ENCODE results near the gene HS6ST2. TPM values are rescaled to one million over a fixed set of nuclear protein-coding genes. Genes with fewer than 3 reads are reported as not detected.
"Not testable (repeated sequence)": the region's sequence is repeated elsewhere in the genome, so short reads cannot be mapped to it uniquely, and the experiment has no call there.

The HS6ST2 gene
- total RNA-seq, 1 donor = not detected

GRCh38 chrX:132900633-132901293, 57.7 kb downstream of the HS6ST2 start:
- no peak overlapping the region for H3K4me3 ChIP-seq (ENCODE audit: low read depth, low read length)
- TF ChIP-seq, protein P1, sequence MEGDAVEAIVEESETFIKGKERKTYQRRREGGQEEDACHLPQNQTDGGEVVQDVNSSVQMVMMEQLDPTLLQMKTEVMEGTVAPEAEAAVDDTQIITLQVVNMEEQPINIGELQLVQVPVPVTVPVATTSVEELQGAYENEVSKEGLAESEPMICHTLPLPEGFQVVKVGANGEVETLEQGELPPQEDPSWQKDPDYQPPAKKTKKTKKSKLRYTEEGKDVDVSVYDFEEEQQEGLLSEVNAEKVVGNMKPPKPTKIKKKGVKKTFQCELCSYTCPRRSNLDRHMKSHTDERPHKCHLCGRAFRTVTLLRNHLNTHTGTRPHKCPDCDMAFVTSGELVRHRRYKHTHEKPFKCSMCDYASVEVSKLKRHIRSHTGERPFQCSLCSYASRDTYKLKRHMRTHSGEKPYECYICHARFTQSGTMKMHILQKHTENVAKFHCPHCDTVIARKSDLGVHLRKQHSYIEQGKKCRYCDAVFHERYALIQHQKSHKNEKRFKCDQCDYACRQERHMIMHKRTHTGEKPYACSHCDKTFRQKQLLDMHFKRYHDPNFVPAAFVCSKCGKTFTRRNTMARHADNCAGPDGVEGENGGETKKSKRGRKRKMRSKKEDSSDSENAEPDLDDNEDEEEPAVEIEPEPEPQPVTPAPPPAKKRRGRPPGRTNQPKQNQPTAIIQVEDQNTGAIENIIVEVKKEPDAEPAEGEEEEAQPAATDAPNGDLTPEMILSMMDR (IDR thresholded peaks at IDR 0.05; ENCODE audit: insufficient read depth, low read depth, low read length) = no peak
- no peak for DNase-seq (ENCODE audit: low read depth)

GRCh38 chrX:132887569-132887968, 70.9 kb downstream of the HS6ST2 start:
- DNase-seq (ENCODE audit: low read depth) = no peak
- TF ChIP-seq, protein P1 (IDR thresholded peaks at IDR 0.05; ENCODE audit: insufficient read depth, low read depth, low read length) = no peak
- no peak overlapping the region for H3K4me3 ChIP-seq (ENCODE audit: low read depth, low read length)

DNA sequence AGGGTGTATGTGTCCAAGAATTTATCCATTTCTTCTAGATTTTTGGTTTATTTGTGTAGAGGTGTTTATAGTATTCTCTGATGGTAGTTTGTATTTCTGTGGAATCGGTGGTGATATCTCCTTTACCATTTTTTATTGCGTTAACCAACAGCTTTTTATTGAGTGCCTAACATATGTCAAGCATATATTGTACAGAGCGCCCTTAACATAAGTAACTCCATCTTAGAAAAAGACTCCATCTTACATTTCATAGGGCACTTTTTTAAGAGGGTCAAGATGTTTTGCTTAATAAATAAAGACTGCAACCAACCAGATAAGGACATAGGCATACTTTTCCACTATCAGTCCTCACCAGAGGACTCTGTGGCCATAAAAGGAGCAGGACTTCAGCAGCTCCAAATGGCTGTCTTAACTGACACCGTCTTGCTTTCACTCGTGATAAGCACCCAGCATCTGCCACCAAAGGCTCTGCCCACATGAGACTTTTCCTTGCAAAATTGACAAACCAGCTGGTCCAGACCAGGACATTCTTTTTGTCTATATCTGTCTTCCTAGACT, 75.0 kb downstream of the HS6ST2 start:
- no peak overlapping the region for H3K4me3 ChIP-seq (ENCODE audit: low read depth, low read length)
- TF ChIP-seq, protein P1 (IDR thresholded peaks at IDR 0.05; ENCODE audit: insufficient read depth, low read depth, low read length) = no peak
- DNase-seq (ENCODE audit: low read depth) = no peak

DNA sequence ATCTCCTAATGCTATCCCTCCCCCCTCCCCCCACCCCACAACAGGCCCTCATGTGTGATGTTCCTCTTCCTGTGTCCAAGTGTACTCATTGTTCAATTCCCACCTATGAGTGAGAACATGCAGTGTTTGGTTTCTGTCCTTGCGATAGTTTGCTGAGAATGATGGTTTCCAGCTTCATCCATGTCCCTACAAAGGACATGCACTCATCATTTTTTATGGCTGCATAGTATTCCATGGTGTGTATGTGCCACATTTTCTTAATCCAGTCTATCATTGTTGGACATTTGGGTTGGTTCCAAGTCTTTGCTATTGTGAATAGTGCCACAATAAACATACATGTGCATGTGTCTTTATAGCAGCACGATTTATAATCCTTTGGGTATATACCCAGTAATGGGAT, 77.7 kb downstream of the HS6ST2 start:
- not testable (repeated sequence) for H3K4me3 ChIP-seq (ENCODE audit: low read depth, low read length); DNase-seq (ENCODE audit: low read depth)

DNA sequence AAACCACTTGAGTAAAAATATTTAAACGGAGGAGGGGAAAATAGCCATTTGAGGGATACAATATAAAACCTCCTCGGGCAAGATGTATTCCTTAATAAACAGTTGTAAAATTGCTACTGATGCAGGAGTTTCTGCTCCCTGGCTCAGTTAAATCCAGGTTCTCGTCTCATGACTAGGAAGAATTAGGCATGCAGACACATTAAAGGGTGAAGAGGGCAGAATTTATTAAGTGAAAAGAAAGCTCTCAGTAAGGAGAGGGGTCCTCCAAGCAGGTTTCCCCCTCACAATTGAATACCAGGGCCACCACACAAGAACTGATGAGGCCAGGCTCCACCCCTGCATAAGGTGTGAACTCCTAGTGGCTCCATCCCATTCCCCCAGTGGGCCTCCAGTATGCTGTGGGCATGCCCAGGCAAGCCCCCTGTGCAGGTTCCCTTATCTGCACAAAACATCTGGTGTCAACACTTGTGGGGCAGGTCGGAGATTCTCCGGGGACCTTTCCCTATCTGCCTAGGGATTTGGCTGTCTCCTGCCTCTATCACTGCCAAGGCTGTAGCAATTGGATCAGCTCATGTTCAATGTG, 80.4 kb downstream of the HS6ST2 start:
- TF ChIP-seq, protein P1 (IDR thresholded peaks at IDR 0.05; ENCODE audit: insufficient read depth, low read depth, low read length) = no peak
- H3K4me3 ChIP-seq (ENCODE audit: low read depth, low read length) = no peak overlapping the region
- DNase-seq (ENCODE audit: low read depth) = no peak

GRCh38 chrX:132876523-132877338, 81.7 kb downstream of the HS6ST2 start:
- H3K4me3 ChIP-seq (ENCODE audit: low read depth, low read length) = no peak overlapping the region
- TF ChIP-seq, protein P1 (IDR thresholded peaks at IDR 0.05; ENCODE audit: insufficient read depth, low read depth, low read length) = no peak
- peak; percentile 7 for DNase-seq (ENCODE audit: low read depth)
